Erythroblast (primary cell): ENCODE measurements around the gene FAM25A.
"Not testable (repeated sequence)": the region's sequence is repeated elsewhere in the genome, so short reads cannot be mapped to it uniquely, and the experiment has no call there.

Source experiments
- GATA1 ChIP-seq: IDR thresholded peaks from 2 replicates; pipeline ENCODE4 v1.6.1; 2011; ENCODE audit warnings: low read depth, mild to moderate bottlenecking, control low read depth, low read length, moderate library complexity
- POLR2A ChIP-seq: IDR thresholded peaks from 2 replicates; pipeline ENCODE4 v1.6.1; 2011; ENCODE audit warnings: mild to moderate bottlenecking, low read length

GRCh38 chr10:86991362-86991761 is 28.7 kb upstream of the FAM25A start:
- not testable (repeated sequence) for TF ChIP-seq POLR2A, GATA1
